ENCODE measurements around the gene SLC22A6.

GRCh38 chr11:62983536-62984199 lies 1.1 kb downstream of the SLC22A6 start:
- TF ChIP-seq, protein P1, sequence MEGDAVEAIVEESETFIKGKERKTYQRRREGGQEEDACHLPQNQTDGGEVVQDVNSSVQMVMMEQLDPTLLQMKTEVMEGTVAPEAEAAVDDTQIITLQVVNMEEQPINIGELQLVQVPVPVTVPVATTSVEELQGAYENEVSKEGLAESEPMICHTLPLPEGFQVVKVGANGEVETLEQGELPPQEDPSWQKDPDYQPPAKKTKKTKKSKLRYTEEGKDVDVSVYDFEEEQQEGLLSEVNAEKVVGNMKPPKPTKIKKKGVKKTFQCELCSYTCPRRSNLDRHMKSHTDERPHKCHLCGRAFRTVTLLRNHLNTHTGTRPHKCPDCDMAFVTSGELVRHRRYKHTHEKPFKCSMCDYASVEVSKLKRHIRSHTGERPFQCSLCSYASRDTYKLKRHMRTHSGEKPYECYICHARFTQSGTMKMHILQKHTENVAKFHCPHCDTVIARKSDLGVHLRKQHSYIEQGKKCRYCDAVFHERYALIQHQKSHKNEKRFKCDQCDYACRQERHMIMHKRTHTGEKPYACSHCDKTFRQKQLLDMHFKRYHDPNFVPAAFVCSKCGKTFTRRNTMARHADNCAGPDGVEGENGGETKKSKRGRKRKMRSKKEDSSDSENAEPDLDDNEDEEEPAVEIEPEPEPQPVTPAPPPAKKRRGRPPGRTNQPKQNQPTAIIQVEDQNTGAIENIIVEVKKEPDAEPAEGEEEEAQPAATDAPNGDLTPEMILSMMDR (IDR thresholded peaks at IDR 0.05), result no peak
- TF ChIP-seq POLR2A (IDR thresholded peaks at IDR 0.05) (no peak), POLR2AphosphoS5 (IDR thresholded peaks at IDR 0.05) (no peak)
